Activated CD4-positive, alpha-beta T cell treated with anti-CD3 and anti-CD28 coated beads, Interleukin-2, amount 10 ng/mL, durations not matched to agents 24 days and 14 days (primary cell): ENCODE data around the gene SH3D21. TPM values are rescaled to one million over a fixed set of nuclear protein-coding genes. Genes with fewer than 3 reads are reported as not detected.

Experiments used
- DNase-seq: peaks from one replicate; pipeline ENCODE4 v3.0.0; 2022
- H3K27ac Mint-ChIP-seq: one replicate; pipeline ENCODE4 v1.8.0; 2022; ENCODE audit warnings: mild to moderate bottlenecking, mixed read lengths
- H3K27me3 Mint-ChIP-seq: one replicate; pipeline ENCODE4 v1.8.0; 2022; ENCODE audit warnings: mixed read lengths
- H3K36me3 Mint-ChIP-seq: one replicate; pipeline ENCODE4 v1.8.0; 2022; ENCODE audit warnings: low read depth, mild to moderate bottlenecking, mixed read lengths
- H3K4me1 Mint-ChIP-seq: one replicate; pipeline ENCODE4 v1.8.0; 2021; ENCODE audit warnings: mixed read lengths
- H3K4me3 Mint-ChIP-seq: one replicate; pipeline ENCODE4 v1.8.0; 2022; ENCODE audit warnings: mild to moderate bottlenecking, moderate library complexity, mixed read lengths
- H3K9me3 Mint-ChIP-seq: one replicate; pipeline ENCODE4 v1.8.0; 2021; ENCODE audit warnings: mixed read lengths
- intact Hi-C: fragments of 100-400 bp; cut with micrococcal nuclease; formaldehyde crosslinking; loops from one replicate; pipeline ENCODE4 v1.15.1; 2023
- total RNA-seq: library from RNA; stranded (reverse); gene quantifications from 2 replicates; pipeline ENCODE4 v1.2.3, GENCODE V29; 2022

Gene SH3D21
- total RNA-seq, 1 donor from 2014 or later: 17.0 TPM

GRCh38 chr1:36346741-36347370 is 40.7 kb downstream of the SH3D21 start:
- Mint-ChIP-seq H3K27me3 (no peaks in the 10 kb centered on the region), H3K36me3 (peaks cover 34% of the 10 kb centered on the region), H3K4me3 (no peak overlapping the region), H3K4me1 (peaks cover 16% of the 10 kb centered on the region), H3K27ac (no peak overlapping the region), H3K9me3 (no peaks in the 10 kb centered on the region)
- intact Hi-C loops: no loop called here
- DNase-seq: no peak

- Mint-ChIP-seq H3K36me3 (peaks cover 45% of the 10 kb centered on the region), H3K4me3 (no peak overlapping the region), H3K27me3 (no peaks in the 10 kb centered on the region), H3K27ac (no peak overlapping the region), H3K4me1 (peaks cover 21% of the 10 kb centered on the region), H3K9me3 (no peaks in the 10 kb centered on the region)
- intact Hi-C loops: no loop called here
- no peak for DNase-seq
Observed at GRCh38 chr1:36349241-36349671, 43.1 kb downstream of the SH3D21 start.

DNA sequence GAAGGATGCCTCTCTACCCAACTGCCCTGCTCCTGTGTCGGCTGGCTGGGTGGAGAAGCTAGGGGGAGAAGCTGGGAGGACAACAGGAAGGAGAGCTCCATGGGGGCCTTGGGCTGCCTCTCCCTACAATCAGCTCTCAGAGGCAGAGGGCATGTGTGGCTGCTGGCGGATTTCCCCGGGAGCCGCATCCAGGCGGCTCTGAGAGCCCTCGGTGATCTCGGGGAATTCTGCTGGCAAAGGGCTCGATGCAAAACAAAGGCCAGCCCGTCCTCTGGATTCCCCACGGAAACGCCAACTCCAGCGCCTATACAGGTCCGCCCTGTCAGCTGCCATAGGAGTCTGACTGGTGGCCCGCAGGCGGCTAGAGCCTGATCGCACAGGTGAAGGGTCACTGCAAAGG is 43.7 kb downstream of the SH3D21 start:
- Mint-ChIP-seq H3K27ac (no peak overlapping the region), H3K4me3 (no peak overlapping the region), H3K27me3 (no peaks in the 10 kb centered on the region), H3K4me1 (peaks cover 21% of the 10 kb centered on the region), H3K9me3 (no peaks in the 10 kb centered on the region), H3K36me3 (peaks cover 45% of the 10 kb centered on the region)
- no peak for DNase-seq
- intact Hi-C loops: no loop called here

- Mint-ChIP-seq H3K36me3 (peaks cover 41% of the 10 kb centered on the region), H3K27ac (peak overlapping the region; percentile 62), H3K27me3 (no peaks in the 10 kb centered on the region), H3K9me3 (no peaks in the 10 kb centered on the region), H3K4me1 (peaks cover 23% of the 10 kb centered on the region), H3K4me3 (peak overlapping the region; percentile 22)
- DNase-seq: peak; percentile 78
- intact Hi-C loops: no loop called here
Observed at GRCh38 chr1:36350659-36351226, 44.6 kb downstream of the SH3D21 start.

DNA sequence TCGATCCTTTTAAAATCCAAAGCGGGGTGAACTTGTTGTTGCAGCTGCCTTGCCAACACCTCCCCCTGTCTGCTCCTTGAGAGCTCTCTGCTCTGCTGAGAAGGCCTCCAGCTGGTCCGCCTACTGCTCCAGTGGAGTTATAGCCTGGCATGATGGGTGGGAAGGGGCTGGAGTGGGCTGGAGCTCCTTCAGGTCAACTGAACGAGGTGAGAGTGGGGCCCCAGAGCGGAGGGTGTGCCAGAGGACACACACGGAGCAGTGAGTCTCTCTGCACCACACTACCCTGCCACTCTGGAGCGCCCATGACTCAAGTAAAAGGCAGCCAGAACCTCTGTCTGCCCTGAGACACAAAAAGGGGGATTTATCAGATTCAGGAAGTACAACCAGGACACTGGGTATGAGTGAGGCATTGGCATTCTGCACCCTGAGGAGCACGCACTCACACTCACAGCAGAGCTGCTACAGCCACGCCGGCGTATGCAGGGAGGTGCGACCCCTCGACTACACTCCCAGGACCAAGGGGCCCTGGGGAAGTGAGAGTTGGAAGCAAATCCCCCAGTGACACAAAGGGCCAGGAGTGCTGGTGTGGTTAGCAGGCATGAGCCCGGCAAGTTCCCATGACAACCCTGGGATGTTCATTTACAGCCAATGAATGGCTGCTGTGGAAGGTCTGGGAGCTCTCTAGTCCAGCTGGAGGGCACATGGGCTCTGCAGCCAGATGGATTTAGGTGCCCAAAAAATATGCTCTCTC is 45.2 kb downstream of the SH3D21 start:
- H3K27ac Mint-ChIP-seq: peak overlapping the region; percentile 29
- no peaks in the 10 kb centered on the region for H3K27me3 Mint-ChIP-seq
- no peak for DNase-seq
- intact Hi-C loops: no loop called here
- no peak overlapping the region for H3K4me3 Mint-ChIP-seq
- peaks cover 23% of the 10 kb centered on the region for H3K4me1 Mint-ChIP-seq
- peaks cover 43% of the 10 kb centered on the region for H3K36me3 Mint-ChIP-seq
- H3K9me3 Mint-ChIP-seq: no peaks in the 10 kb centered on the region

DNA sequence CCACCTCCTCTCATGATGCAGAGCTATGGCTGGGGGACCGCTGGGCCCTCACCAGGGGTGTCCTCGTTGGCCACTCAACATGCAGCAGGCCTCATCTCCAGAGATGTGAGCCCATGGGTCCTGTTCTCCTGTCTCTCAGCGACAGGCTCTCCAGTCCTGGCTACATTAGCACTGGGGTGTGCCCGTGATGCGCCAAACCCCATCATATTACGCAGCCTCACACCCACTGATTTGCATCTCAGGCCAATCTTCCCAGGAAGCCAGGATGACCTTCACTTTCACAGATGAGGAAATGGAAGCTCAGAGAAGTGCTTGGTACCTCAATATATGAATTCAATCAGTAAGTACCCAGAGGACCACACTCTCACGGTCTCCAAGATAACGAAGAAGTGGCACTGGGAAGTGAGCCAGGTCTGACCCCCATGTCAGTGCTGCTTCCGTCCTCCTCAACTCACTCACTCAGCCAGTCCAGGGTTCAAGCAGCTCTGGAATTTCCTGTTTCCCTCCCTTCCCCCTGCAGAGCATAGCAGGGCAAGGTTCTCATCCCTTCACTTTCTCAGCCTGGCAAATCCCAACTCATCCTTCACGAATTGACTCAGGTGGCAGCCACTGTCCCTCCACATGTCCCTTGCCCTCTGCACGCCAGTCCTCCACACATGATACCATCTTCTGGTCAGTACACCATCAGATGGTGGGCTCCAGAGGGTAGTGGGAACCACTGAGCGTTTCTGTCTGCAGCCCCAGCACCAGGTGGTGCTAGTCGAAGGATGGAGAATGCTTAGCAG is 46.1 kb downstream of the SH3D21 start:
- Mint-ChIP-seq H3K4me3 (no peak overlapping the region), H3K36me3 (peaks cover 41% of the 10 kb centered on the region)
- intact Hi-C loops: no loop called here

DNA sequence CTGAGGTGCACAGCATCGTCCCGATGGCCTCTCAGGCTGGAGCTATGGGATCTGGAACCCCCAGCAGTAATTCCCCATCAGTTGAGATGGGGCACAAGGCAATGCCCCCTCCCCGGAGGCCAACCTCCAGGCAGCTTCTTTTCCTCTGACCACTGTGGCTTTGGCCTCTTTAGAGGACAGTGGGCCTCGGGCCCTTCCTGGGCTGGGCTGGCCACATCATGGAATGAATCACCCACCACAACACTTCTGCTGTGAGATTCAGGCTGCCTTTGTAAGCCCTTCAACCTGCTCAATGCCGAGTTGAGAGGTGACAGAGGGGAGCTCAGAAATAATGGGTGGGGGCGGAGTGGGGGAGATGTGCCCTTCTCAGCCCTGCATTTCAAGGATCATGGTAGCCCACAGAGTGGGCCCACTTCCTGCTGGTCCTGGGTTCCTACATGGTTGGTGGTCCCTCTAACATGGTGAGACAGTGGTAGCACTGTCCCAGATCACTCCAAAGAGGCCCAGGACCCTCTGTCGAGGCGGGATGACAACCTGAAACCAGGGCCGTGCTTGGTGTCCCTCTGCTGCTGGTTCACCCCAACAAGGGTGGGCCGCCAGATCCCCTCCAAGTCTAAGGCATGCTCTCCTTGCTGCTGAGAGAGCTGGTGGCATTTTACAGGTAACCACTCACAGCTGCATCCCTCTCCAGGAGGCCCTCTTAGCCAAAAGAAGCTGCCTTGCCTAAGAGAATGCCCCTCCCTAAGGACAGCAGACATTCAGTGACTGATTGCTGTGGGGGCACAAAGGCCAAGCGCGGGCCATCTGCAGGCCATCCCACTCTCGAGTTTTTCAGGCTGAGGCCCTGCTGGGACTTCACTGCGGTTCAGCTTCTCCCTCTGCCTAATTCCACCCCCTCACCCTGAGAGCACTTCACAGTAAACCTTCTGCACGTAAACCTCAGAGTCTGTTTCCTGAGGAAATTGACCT is 47.0 kb downstream of the SH3D21 start:
- Mint-ChIP-seq H3K27me3 (no peaks in the 10 kb centered on the region), H3K9me3 (no peaks in the 10 kb centered on the region), H3K4me3 (no peak overlapping the region), H3K27ac (no peak overlapping the region), H3K36me3 (peaks cover 41% of the 10 kb centered on the region), H3K4me1 (peaks cover 23% of the 10 kb centered on the region)
- no peak for DNase-seq
- intact Hi-C loops: no loop called here

More for the DNA sequence above, 46.1 kb downstream of the SH3D21 start:
- H3K9me3 Mint-ChIP-seq: no peaks in the 10 kb centered on the region
- H3K27ac Mint-ChIP-seq: peak overlapping the region; percentile 59
- no peaks in the 10 kb centered on the region for H3K27me3 Mint-ChIP-seq
- no peak for DNase-seq
- H3K4me1 Mint-ChIP-seq: peaks cover 23% of the 10 kb centered on the region

- Mint-ChIP-seq H3K27ac (no peak overlapping the region), H3K4me1 (peaks cover 26% of the 10 kb centered on the region), H3K4me3 (no peak overlapping the region), H3K36me3 (peaks cover 42% of the 10 kb centered on the region), H3K27me3 (no peaks in the 10 kb centered on the region), H3K9me3 (no peaks in the 10 kb centered on the region)
- intact Hi-C loops: no loop called here
- DNase-seq: no peak
Observed at GRCh38 chr1:36354486-36354885, 48.3 kb downstream of the SH3D21 start.

- intact Hi-C loops: no loop called here
- DNase-seq: no peak
- H3K4me3 Mint-ChIP-seq: no peak overlapping the region
- H3K9me3 Mint-ChIP-seq: no peaks in the 10 kb centered on the region
- H3K27me3 Mint-ChIP-seq: no peaks in the 10 kb centered on the region
- H3K36me3 Mint-ChIP-seq: peaks cover 42% of the 10 kb centered on the region
- peaks cover 27% of the 10 kb centered on the region for H3K4me1 Mint-ChIP-seq
- H3K27ac Mint-ChIP-seq: no peak overlapping the region
Observed at GRCh38 chr1:36355811-36356210, 49.6 kb downstream of the SH3D21 start.

GRCh38 chr1:36358514-36359084 is 52.4 kb downstream of the SH3D21 start:
- peaks cover 43% of the 10 kb centered on the region for H3K36me3 Mint-ChIP-seq
- no peaks in the 10 kb centered on the region for H3K9me3 Mint-ChIP-seq
- no peak for DNase-seq
- intact Hi-C loops: no loop called here
- no peak overlapping the region for H3K4me3 Mint-ChIP-seq
- H3K27me3 Mint-ChIP-seq: no peaks in the 10 kb centered on the region
- H3K27ac Mint-ChIP-seq: peak overlapping the region; percentile 88
- H3K4me1 Mint-ChIP-seq: peaks cover 16% of the 10 kb centered on the region

- Mint-ChIP-seq H3K4me1 (peaks cover 16% of the 10 kb centered on the region), H3K4me3 (peak overlapping the region; percentile 11), H3K36me3 (peaks cover 39% of the 10 kb centered on the region), H3K27ac (peak overlapping the region; percentile 88), H3K9me3 (no peaks in the 10 kb centered on the region), H3K27me3 (no peaks in the 10 kb centered on the region)
- no peak for DNase-seq
- intact Hi-C loops: no loop called here
Observed at GRCh38 chr1:36359383-36359782, 53.2 kb downstream of the SH3D21 start.

GRCh38 chr1:36359911-36360550 is 53.9 kb downstream of the SH3D21 start:
- intact Hi-C loops: no loop called here
- Mint-ChIP-seq H3K4me3 (peak overlapping the region; percentile 11), H3K27ac (peak overlapping the region; percentile 88), H3K4me1 (peaks cover 16% of the 10 kb centered on the region), H3K9me3 (no peaks in the 10 kb centered on the region), H3K36me3 (peaks cover 38% of the 10 kb centered on the region), H3K27me3 (no peaks in the 10 kb centered on the region)
- peak; percentile 80 for DNase-seq
